Measurements from ENCODE around the gene PIKFYVE. TPM values are rescaled to one million over a fixed set of nuclear protein-coding genes. Genes with fewer than 3 reads are reported as not detected.
A peak's percentile ranks its signal among the peaks of the same experiment; 100 is the strongest.
"Not testable (repeated sequence)": the region's sequence is repeated elsewhere in the genome, so short reads cannot be mapped to it uniquely, and the experiment has no call there.

Gene PIKFYVE
- total and polyA plus RNA-seq, 2 donors (not counting 1 experiment from before 2014, with no cell fraction given): 23.8 to 40.1 TPM

DNA sequence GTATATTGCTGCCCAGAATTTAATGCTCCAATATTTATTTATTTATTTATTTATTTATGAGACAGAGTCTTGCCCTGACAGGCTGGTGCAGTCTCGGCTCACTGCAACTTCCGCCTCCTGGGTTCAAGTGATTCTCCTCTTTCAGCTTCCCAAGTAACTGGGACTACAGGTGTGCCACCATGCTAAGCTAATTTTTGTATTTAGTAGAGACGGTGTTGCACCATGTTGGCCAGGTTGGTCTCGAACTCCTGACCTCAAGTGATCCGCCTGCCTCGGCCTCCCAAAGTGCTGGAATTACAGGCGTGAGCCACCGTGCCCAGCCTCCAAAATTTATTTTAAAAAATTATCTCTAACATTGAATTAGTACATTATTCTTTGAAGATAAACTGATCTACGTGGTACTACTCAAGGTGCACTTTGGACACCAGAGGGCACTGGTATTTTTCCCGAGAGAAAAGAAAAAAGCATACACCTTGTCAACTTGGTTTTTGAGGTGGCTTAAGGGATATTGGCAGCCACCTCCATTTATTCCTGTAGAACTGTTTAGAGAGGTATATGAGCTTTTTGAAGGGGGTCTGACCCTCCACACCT lies 9.8 kb upstream of the PIKFYVE start:
- Histone ChIP-seq H3K36me3 (ENCODE audit: control insufficient read depth, insufficient read depth, low read length) (no peaks in the 10 kb centered on the region), H4K20me1 (ENCODE audit: control insufficient read depth, extremely low read depth, insufficient read depth, low read length) (no peaks in the 10 kb centered on the region), H3K79me2 (ENCODE audit: control insufficient read depth, insufficient read depth, low read length) (peaks cover 3% of the 10 kb centered on the region), H3K9ac (ENCODE audit: insufficient read depth, low read length) (no peak overlapping the region), H3K9me3 (ENCODE audit: control insufficient read depth, insufficient read depth, low read depth, low read length) (no peaks in the 10 kb centered on the region), H3K4me1 (ENCODE audit: control insufficient read depth, extremely low read depth, insufficient read depth, low read length) (no peaks in the 10 kb centered on the region), H3K27me3 (ENCODE audit: control insufficient read depth, insufficient read depth, low read length) (no peaks in the 10 kb centered on the region), H3K4me2 (ENCODE audit: extremely low read depth, insufficient read depth, low read length) (no peak overlapping the region), H3K27ac (ENCODE audit: insufficient read depth, low read length) (no peak overlapping the region), H2AFZ (ENCODE audit: low read length) (no peak overlapping the region), H3K4me3 (replicated peaks in 1 of 4; ENCODE audit: control extremely low read depth in 1 of 4, insufficient read depth in 1 of 4, low read depth in 3 of 4, low read length in 4 of 4) (no peak overlapping the region)
- TF ChIP-seq, protein P1, sequence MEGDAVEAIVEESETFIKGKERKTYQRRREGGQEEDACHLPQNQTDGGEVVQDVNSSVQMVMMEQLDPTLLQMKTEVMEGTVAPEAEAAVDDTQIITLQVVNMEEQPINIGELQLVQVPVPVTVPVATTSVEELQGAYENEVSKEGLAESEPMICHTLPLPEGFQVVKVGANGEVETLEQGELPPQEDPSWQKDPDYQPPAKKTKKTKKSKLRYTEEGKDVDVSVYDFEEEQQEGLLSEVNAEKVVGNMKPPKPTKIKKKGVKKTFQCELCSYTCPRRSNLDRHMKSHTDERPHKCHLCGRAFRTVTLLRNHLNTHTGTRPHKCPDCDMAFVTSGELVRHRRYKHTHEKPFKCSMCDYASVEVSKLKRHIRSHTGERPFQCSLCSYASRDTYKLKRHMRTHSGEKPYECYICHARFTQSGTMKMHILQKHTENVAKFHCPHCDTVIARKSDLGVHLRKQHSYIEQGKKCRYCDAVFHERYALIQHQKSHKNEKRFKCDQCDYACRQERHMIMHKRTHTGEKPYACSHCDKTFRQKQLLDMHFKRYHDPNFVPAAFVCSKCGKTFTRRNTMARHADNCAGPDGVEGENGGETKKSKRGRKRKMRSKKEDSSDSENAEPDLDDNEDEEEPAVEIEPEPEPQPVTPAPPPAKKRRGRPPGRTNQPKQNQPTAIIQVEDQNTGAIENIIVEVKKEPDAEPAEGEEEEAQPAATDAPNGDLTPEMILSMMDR (conservative IDR thresholded peaks at IDR 0.05 in 1 of 2, IDR thresholded peaks at IDR 0.05 in 1 of 2; ENCODE audit: low read depth in 1 of 2, low read length in 2 of 2): no peak
- TF ChIP-seq EZH2 (IDR thresholded peaks at IDR 0.05; ENCODE audit: low read length, missing control alignments): no peak
- no peak for DNase-seq (ENCODE audit: low read depth in 2 of 2)

DNA sequence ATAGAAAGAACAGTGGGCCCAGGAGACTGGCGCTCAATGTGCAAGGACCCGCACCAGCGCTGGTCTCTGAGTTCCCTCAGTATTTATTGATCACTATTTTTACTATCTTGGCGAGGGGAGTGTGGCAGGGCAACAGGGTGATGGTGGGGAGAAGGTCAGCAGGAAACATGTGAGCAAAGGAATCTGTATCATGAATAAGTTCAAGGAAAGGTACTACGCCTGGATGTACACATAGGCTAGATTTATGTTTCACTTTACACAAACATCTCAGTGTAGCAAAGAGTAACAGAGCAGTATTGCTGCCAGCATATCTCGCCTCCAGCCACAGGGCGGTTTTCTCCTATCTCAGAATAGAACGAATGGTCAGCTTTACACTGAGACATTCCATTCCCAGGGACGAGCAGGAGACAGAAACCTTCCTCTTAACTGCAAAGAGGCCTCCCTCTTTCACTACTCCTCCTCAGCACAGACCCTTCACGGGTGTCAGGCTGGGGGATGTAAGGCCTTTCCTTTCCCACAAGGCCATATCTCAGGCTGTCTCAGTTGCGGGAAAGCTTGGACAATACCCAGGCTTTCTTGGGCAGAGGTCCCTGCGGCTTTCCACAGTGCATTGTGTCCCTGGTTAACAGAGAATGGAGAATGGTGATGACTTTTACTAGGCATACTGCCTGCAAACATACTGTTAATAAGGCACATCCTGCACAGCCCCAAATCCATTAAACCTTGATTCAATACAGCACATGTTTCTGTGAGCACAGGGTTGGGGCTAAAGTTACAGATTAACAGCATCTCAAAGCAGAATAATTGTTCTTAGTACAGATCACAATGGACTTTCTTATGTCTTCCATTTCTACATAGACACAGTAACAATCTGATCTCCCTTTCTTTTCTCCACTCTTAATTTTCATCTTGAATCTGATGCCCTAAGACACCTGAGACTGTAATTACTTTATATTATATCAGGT lies 8.9 kb upstream of the PIKFYVE start:
- H3K27ac ChIP-seq (ENCODE audit: insufficient read depth, low read length); H2AFZ ChIP-seq (ENCODE audit: low read length); H3K36me3 ChIP-seq (ENCODE audit: control insufficient read depth, insufficient read depth, low read length); H4K20me1 ChIP-seq (ENCODE audit: control insufficient read depth, extremely low read depth, insufficient read depth, low read length); H3K4me3 ChIP-seq (replicated peaks in 1 of 4; ENCODE audit: control extremely low read depth in 1 of 4, insufficient read depth in 1 of 4, low read depth in 3 of 4, low read length in 4 of 4); H3K79me2 ChIP-seq (ENCODE audit: control insufficient read depth, insufficient read depth, low read length); H3K4me2 ChIP-seq (ENCODE audit: extremely low read depth, insufficient read depth, low read length); H3K27me3 ChIP-seq (ENCODE audit: control insufficient read depth, insufficient read depth, low read length); H3K4me1 ChIP-seq (ENCODE audit: control insufficient read depth, extremely low read depth, insufficient read depth, low read length); H3K9ac ChIP-seq (ENCODE audit: insufficient read depth, low read length); H3K9me3 ChIP-seq (ENCODE audit: control insufficient read depth, insufficient read depth, low read depth, low read length): not testable (repeated sequence)
- peak in 1 of 2 donors; percentile 32 for DNase-seq (ENCODE audit: low read depth in 2 of 2)

DNA sequence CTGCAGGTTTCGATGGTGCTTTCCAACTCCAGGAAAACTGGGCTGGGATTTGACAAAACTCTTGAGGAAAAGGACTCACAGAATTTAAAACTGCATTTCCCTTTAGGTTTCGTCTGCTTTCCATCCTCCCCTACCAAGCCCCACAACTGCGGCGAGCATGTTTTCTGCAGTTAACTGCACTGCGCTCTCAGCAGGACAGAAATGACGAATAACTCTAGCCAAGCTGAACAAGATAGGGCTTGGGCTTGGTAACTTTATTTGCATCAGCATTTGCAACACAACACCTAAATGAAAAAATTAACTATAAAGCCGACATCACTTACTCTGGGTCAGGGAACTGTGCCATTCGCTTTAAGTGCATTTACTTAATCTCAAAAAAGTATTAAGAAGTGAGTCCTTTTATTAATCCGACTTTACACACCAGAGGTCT lies 669 bp upstream of the PIKFYVE start:
- Histone ChIP-seq H4K20me1 (ENCODE audit: control insufficient read depth, extremely low read depth, insufficient read depth, low read length) (no peaks in the 10 kb centered on the region), H3K4me1 (ENCODE audit: control insufficient read depth, extremely low read depth, insufficient read depth, low read length) (peaks cover 5% of the 10 kb centered on the region), H3K27me3 (ENCODE audit: control insufficient read depth, insufficient read depth, low read length) (no peaks in the 10 kb centered on the region), H3K27ac (ENCODE audit: insufficient read depth, low read length) (peak overlapping the region; percentile 86), H3K4me2 (ENCODE audit: extremely low read depth, insufficient read depth, low read length) (peak overlapping the region; percentile 92), H3K9ac (ENCODE audit: insufficient read depth, low read length) (no peak overlapping the region), H3K36me3 (ENCODE audit: control insufficient read depth, insufficient read depth, low read length) (no peaks in the 10 kb centered on the region), H3K9me3 (ENCODE audit: control insufficient read depth, insufficient read depth, low read depth, low read length) (no peaks in the 10 kb centered on the region), H2AFZ (ENCODE audit: low read length) (peak overlapping the region; percentile 98), H3K79me2 (ENCODE audit: control insufficient read depth, insufficient read depth, low read length) (peaks cover 41% of the 10 kb centered on the region), H3K4me3 (replicated peaks in 1 of 4; ENCODE audit: control extremely low read depth in 1 of 4, insufficient read depth in 1 of 4, low read depth in 3 of 4, low read length in 4 of 4) (peak overlapping the region; percentile 69 to 94 (median 81))
- peak in 1 of 2 donors; percentile 62 for DNase-seq (ENCODE audit: low read depth in 2 of 2)
- no peak for TF ChIP-seq EZH2 (IDR thresholded peaks at IDR 0.05; ENCODE audit: low read length, missing control alignments)
- TF ChIP-seq, protein P1 (conservative IDR thresholded peaks at IDR 0.05 in 1 of 2, IDR thresholded peaks at IDR 0.05 in 1 of 2; ENCODE audit: low read depth in 1 of 2, low read length in 2 of 2): no peak

All from fibroblast of lung (primary cell).